HL-60 (cell line): ENCODE data around the gene SYT6.
A peak's percentile ranks its signal among the peaks of the same experiment; 100 is the strongest.

Source experiments
- DNase-seq, 2 experiments: peaks; one replicate each; pipeline ENCODE4 v3.0.0-alpha.2; 2010 to 2020; ENCODE audit warnings: low read depth in 1 of 2, low spot score in 1 of 2
- H3K27ac ChIP-seq: fragments of 250-450 bp; sonication (Bioruptor Pico); replicated peaks from 2 replicates; pipeline ENCODE4 v1.5.1; 2020; ENCODE audit warnings: mild to moderate bottlenecking, moderate library complexity
- H3K27me3 ChIP-seq: fragments of 250-450 bp; sonication (Bioruptor Pico); 2 replicates; pipeline ENCODE4 v1.5.1; 2021; ENCODE audit warnings: mild to moderate bottlenecking, moderate library complexity; ENCODE audit not compliant: insufficient read depth, poor library complexity, severe bottlenecking
- H3K4me3 ChIP-seq: replicated peaks from 2 replicates; pipeline ENCODE4 v1.5.1; 2011; ENCODE audit warnings: mild to moderate bottlenecking, control low read depth, low read length; ENCODE audit not compliant: insufficient read depth
- GABPA ChIP-seq: IDR thresholded peaks from 2 replicates; pipeline ENCODE4 v1.6.1; 2012; ENCODE audit warnings: low read depth
- POLR2AphosphoS5 ChIP-seq: IDR thresholded peaks from 2 replicates; pipeline ENCODE4 v1.6.1; 2012; ENCODE audit warnings: low read depth
- SPI1 ChIP-seq: IDR thresholded peaks from 2 replicates; pipeline ENCODE4 v1.6.1; 2012; ENCODE audit warnings: low read depth, mild to moderate bottlenecking, borderline replicate concordance
- long read RNA-seq: library from polyadenylated mRNA; unstranded; transcript quantifications from one replicate; pipeline ENCODE4 v2.0.0, GENCODE V29; 2020
- TF ChIP-seq, protein P1 (sequence below): IDR thresholded peaks from one replicate; pipeline ENCODE4 v1.5.1; 2011; ENCODE audit warnings: low read length, control low read depth, inconsistent platforms; ENCODE audit not compliant: insufficient read depth
- TF ChIP-seq, protein P2 (sequence below): IDR thresholded peaks from 2 replicates; pipeline ENCODE4 v1.6.1; 2012; ENCODE audit warnings: low read depth; ENCODE audit not compliant: insufficient replicate concordance

Gene SYT6, protein sequence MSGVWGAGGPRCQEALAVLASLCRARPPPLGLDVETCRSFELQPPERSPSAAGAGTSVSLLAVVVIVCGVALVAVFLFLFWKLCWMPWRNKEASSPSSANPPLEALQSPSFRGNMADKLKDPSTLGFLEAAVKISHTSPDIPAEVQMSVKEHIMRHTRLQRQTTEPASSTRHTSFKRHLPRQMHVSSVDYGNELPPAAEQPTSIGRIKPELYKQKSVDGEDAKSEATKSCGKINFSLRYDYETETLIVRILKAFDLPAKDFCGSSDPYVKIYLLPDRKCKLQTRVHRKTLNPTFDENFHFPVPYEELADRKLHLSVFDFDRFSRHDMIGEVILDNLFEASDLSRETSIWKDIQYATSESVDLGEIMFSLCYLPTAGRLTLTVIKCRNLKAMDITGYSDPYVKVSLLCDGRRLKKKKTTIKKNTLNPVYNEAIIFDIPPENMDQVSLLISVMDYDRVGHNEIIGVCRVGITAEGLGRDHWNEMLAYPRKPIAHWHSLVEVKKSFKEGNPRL
- long read RNA-seq = 0 reads

DNA sequence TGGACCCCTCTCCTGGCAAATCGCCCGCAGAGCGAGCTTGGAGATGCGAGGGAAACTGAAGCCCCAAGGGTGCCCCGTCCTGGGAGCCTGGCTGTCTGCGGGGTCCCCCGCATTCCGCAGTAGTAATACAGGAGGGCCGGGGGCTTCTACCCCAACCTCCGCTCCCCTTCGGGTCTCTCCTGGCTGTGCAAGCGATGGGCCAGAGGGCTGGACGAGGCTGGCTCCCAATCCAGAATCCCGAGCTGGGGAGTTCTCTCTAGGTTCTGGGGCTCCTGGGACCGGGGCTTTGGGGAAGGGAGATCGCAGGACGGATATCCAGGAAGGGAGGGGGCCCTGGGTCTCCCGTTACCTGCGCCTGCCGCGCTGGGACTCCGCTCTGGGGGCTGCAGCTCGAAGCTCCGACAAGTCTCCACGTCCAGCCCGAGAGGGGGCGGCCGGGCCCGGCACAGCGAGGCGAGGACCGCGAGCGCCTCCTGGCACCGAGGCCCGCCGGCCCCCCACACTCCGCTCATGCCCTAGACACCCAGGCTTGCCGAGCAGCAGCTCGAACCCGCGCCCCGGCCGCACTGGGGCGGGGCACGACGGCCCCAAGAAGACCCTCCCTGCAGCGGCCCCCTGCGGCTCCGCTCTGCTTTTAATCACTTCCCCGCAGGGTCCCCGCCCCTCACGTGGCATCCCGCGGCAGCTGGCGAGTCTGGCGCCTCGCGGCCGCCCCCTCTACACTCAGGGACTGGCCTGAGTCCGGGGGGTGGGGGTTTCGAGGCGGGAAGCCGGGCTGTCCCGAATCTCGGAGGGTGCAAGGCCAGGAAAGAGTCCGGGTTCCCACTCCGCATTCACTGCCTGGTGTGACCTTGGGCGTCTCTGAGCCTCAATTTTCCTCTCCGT is at the start of gene SYT6:
TSS of gene SYT6 (minus strand) at position 609 of the 885 bp plus-strand sequence. CDS start at position 512, 97 bp downstream.
- no peak within 1 kb of the TSS for H3K27ac ChIP-seq
- TF ChIP-seq GABPA = no peak
- TF ChIP-seq POLR2AphosphoS5 = no peak
- TF ChIP-seq, protein P1, sequence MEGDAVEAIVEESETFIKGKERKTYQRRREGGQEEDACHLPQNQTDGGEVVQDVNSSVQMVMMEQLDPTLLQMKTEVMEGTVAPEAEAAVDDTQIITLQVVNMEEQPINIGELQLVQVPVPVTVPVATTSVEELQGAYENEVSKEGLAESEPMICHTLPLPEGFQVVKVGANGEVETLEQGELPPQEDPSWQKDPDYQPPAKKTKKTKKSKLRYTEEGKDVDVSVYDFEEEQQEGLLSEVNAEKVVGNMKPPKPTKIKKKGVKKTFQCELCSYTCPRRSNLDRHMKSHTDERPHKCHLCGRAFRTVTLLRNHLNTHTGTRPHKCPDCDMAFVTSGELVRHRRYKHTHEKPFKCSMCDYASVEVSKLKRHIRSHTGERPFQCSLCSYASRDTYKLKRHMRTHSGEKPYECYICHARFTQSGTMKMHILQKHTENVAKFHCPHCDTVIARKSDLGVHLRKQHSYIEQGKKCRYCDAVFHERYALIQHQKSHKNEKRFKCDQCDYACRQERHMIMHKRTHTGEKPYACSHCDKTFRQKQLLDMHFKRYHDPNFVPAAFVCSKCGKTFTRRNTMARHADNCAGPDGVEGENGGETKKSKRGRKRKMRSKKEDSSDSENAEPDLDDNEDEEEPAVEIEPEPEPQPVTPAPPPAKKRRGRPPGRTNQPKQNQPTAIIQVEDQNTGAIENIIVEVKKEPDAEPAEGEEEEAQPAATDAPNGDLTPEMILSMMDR = no peak
- no peak for TF ChIP-seq SPI1
- TF ChIP-seq, protein P2, sequence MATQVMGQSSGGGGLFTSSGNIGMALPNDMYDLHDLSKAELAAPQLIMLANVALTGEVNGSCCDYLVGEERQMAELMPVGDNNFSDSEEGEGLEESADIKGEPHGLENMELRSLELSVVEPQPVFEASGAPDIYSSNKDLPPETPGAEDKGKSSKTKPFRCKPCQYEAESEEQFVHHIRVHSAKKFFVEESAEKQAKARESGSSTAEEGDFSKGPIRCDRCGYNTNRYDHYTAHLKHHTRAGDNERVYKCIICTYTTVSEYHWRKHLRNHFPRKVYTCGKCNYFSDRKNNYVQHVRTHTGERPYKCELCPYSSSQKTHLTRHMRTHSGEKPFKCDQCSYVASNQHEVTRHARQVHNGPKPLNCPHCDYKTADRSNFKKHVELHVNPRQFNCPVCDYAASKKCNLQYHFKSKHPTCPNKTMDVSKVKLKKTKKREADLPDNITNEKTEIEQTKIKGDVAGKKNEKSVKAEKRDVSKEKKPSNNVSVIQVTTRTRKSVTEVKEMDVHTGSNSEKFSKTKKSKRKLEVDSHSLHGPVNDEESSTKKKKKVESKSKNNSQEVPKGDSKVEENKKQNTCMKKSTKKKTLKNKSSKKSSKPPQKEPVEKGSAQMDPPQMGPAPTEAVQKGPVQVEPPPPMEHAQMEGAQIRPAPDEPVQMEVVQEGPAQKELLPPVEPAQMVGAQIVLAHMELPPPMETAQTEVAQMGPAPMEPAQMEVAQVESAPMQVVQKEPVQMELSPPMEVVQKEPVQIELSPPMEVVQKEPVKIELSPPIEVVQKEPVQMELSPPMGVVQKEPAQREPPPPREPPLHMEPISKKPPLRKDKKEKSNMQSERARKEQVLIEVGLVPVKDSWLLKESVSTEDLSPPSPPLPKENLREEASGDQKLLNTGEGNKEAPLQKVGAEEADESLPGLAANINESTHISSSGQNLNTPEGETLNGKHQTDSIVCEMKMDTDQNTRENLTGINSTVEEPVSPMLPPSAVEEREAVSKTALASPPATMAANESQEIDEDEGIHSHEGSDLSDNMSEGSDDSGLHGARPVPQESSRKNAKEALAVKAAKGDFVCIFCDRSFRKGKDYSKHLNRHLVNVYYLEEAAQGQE = no peak
- H3K27me3 ChIP-seq = peaks cover 51% of the 10 kb centered on the region
- peak within 1 kb of the TSS; percentile 15; the same call in 1 of the 2 replicates for H3K4me3 ChIP-seq
- no peak for DNase-seq

DNA sequence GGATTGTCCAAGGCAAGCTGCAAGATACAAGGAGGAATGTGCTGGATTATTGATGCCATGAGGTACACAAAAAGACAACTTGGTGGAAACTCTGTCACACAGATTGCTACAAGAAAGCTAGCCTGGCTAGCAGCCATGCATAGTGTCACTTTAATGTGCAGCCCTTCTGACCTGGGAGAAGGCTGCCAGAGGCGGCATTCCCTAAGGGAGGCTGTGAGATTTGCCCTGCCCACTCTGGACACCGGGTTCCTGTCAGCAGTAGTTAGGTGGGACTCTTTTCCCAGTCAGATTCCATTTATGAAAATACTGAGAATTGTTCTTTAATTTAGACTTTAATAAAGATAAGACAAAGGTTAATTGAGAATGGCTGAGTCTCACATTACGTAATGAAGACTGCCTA is 47.8 kb upstream of the SYT6 start:
- TF ChIP-seq, protein P2 = no peak
- TF ChIP-seq GABPA (no peak), POLR2AphosphoS5 (no peak)
- TF ChIP-seq, protein P1 = no peak
- no peak overlapping the region for H3K27ac ChIP-seq
- H3K27me3 ChIP-seq = peaks cover 5% of the 10 kb centered on the region

DNA sequence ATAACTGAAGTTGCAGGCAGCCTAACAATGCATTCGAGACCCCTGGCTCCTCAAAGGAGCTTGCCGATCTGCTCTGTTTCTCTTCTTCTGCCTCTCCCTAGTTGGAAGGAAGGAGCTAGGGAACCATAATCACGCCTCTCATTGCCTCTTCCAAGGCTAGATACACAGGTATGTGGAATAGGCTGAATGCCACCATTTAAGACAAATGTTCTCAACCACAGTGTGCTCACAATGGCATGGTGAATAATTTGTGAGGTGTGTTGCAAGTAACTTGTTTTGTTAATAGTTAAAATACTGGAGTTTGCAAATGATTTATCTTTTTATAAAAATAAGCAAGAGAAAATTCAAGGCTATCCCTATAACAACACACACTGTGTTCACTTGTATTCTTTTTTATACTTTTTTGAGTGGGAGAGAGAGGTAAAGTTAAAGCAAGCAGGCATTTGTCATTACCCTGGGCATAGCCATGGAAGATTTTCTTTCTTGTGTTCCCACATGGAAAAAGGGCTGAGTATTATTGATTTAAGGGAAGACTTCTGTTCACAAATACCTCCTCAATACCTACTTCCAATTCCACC is 45.4 kb upstream of the SYT6 start:
- Histone ChIP-seq H3K4me3 (no peak overlapping the region), H3K27me3 (peaks cover 2% of the 10 kb centered on the region), H3K27ac (no peak overlapping the region)
- DNase-seq = no peak
- no peak for TF ChIP-seq GABPA
- TF ChIP-seq, protein P1 = no peak
- TF ChIP-seq, protein P2 = no peak
- TF ChIP-seq SPI1 = no peak
- no peak for TF ChIP-seq POLR2AphosphoS5

More for the DNA sequence above, 47.8 kb upstream of the SYT6 start:
- no peak for DNase-seq
- no peak overlapping the region for H3K4me3 ChIP-seq
